ENCODE results near the gene CAMKMT.

DNA sequence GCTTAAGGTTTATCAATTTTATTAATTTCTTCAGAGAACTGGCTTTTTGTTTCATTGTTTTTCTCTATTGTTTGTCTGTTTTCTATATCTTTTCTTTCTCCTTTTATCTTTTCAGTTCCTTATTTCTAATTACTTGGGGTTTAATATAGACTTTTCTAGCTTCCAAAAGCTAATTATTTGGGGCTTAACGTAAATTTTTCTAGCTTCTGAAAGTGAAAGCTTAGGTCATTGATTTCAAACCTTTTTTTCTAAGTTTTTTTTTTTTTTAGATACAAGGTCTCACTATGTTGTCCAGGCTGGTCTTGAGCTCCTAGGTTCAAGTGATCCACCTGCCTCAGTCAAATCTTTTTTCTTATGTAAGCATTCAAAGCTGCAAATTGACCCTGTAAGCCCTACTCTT, 266.6 kb downstream of the CAMKMT start:
- TF ChIP-seq EZH2 (IDR thresholded peaks at IDR 0.05; ENCODE audit: borderline replicate concordance, insufficient read depth, low read depth, low read length, poor library complexity, severe bottlenecking), result no peak
- TF ChIP-seq, protein P1, sequence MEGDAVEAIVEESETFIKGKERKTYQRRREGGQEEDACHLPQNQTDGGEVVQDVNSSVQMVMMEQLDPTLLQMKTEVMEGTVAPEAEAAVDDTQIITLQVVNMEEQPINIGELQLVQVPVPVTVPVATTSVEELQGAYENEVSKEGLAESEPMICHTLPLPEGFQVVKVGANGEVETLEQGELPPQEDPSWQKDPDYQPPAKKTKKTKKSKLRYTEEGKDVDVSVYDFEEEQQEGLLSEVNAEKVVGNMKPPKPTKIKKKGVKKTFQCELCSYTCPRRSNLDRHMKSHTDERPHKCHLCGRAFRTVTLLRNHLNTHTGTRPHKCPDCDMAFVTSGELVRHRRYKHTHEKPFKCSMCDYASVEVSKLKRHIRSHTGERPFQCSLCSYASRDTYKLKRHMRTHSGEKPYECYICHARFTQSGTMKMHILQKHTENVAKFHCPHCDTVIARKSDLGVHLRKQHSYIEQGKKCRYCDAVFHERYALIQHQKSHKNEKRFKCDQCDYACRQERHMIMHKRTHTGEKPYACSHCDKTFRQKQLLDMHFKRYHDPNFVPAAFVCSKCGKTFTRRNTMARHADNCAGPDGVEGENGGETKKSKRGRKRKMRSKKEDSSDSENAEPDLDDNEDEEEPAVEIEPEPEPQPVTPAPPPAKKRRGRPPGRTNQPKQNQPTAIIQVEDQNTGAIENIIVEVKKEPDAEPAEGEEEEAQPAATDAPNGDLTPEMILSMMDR (IDR thresholded peaks at IDR 0.05), result no peak

Data from B cell (primary cell).